Measurements from ENCODE around the gene PCYT1A.

The PCYT1A gene

DNA sequence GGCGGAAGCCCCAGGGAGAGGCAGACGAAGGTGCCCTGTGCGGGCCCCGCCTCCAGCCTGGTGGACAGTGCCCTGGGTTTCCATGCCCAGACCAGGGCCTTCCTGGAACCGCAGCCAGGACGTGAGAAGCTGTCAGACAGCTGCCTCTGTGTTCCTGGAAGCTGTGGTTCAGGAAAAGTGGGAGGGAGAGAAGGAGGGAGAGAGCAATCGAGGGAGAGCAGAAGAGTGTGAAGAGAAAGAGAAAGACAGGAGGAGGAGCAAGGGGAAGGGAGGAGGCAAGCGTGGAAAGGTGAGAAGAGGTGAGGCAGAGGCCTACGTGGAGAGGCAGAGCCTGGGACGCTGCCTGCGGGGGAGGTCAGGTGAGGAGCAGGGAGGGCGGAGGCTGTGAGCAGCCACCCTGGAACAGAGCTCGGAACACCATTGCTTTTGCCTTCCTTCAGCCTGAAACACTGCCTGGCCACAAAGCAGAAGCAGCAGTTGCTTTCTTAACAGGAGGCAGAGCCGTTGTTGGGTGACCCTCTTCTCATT is 94.9 kb downstream of the PCYT1A start:
- Histone ChIP-seq H3K4me3 (ENCODE audit: low read length) (no peak overlapping the region), H3K9me3 (replicated peaks; ENCODE audit: insufficient read depth, low read length) (no peaks in the 10 kb centered on the region), H2AFZ (ENCODE audit: low read length) (0 out of 2 replicates have a peak overlapping the region, but pooled peaks have one; percentile 16)

GRCh38 chr3:196192036-196192523 is 95.4 kb downstream of the PCYT1A start:
- Histone ChIP-seq H3K36me3 (replicated peaks; ENCODE audit: insufficient read depth, low read length) (no peaks in the 10 kb centered on the region), H3K4me1 (ENCODE audit: low read length) (no peaks in the 10 kb centered on the region), H3K4me2 (ENCODE audit: low read depth, low read length) (no peak overlapping the region), H3F3A (ENCODE audit: insufficient read depth, low read length) (no peaks in the 10 kb centered on the region), H3K4me3 (ENCODE audit: low read length) (no peak overlapping the region), H3K9ac (ENCODE audit: low read length) (no peak overlapping the region), H3K27ac (ENCODE audit: low read length) (no peak overlapping the region), H3K9me3 (replicated peaks; ENCODE audit: insufficient read depth, low read length) (no peaks in the 10 kb centered on the region), H3K27me3 (replicated peaks; ENCODE audit: insufficient read depth, low read length) (no peaks in the 10 kb centered on the region), H3K9me2 (replicated peaks; ENCODE audit: insufficient read depth, low read length) (no peaks in the 10 kb centered on the region), H2AFZ (ENCODE audit: low read length) (0 out of 2 replicates have a peak overlapping the region, but pooled peaks have one; percentile 16), H3K79me2 (ENCODE audit: low read length) (no peaks in the 10 kb centered on the region), H4K20me1 (ENCODE audit: insufficient read depth, low read length) (no peaks in the 10 kb centered on the region)
- TF ChIP-seq EZH2phosphoT487 (IDR thresholded peaks at IDR 0.05; ENCODE audit: low read length) (no peak), CTCF (IDR thresholded peaks at IDR 0.05; ENCODE audit: low read length) (no peak), EZH2 (optimal IDR thresholded peaks at IDR 0.05; ENCODE audit: low read depth, low read length) (no peak)
- no peak for DNase-seq

More for the DNA sequence above, 94.9 kb downstream of the PCYT1A start:
- Histone ChIP-seq H3F3A (ENCODE audit: insufficient read depth, low read length) (no peaks in the 10 kb centered on the region), H3K27me3 (replicated peaks; ENCODE audit: insufficient read depth, low read length) (no peaks in the 10 kb centered on the region), H4K20me1 (ENCODE audit: insufficient read depth, low read length) (no peaks in the 10 kb centered on the region), H3K79me2 (ENCODE audit: low read length) (no peaks in the 10 kb centered on the region), H3K27ac (ENCODE audit: low read length) (no peak overlapping the region), H3K9me2 (replicated peaks; ENCODE audit: insufficient read depth, low read length) (no peaks in the 10 kb centered on the region), H3K36me3 (replicated peaks; ENCODE audit: insufficient read depth, low read length) (no peaks in the 10 kb centered on the region), H3K4me1 (ENCODE audit: low read length) (no peaks in the 10 kb centered on the region), H3K4me2 (ENCODE audit: low read depth, low read length) (no peak overlapping the region), H3K9ac (ENCODE audit: low read length) (no peak overlapping the region)
- DNase-seq, result no peak
- TF ChIP-seq EZH2 (optimal IDR thresholded peaks at IDR 0.05; ENCODE audit: low read depth, low read length) (no peak), EZH2phosphoT487 (IDR thresholded peaks at IDR 0.05; ENCODE audit: low read length) (no peak), CTCF (IDR thresholded peaks at IDR 0.05; ENCODE audit: low read length) (no peak)

DNA sequence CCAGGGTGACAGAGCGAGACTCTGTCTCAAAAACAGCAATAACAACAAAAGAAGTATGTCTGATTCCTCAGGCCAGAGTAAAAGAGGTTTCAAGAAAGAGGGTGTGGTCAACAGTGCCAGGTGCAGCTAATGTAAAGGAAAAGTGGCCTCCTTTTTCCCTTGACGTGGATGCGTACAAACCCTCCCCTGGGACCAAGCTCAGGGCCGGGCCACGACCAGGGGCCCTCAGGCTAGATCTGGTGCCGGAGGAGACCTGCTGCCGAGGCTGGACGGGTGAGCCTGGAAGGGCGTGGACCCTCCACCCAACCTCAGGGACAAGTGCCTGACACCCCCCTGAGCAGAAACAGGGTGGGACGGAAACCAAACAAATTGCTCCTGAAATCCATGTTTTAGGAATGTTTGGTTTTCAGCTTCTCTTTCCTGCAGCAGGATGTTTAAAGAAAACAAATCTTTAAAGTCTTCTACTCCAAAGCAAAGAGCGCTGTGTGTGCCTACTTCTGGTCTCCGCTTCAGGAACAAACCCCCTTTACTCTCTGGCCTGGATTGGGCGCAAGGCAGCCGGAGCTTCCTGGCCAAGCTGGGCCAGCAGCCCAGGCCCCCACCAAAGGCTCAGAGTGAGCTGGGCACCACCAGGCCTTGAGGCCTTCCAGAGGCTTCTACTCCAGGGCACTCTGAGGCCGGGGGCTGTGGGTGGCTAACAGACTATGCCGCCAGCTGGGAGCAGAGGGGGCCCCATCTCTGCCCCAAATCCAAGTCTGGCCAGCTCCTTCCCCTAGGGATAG is 97.8 kb downstream of the PCYT1A start:
- Histone ChIP-seq H3K9me3 (replicated peaks; ENCODE audit: insufficient read depth, low read length) (no peaks in the 10 kb centered on the region), H3K79me2 (ENCODE audit: low read length) (no peaks in the 10 kb centered on the region), H3F3A (ENCODE audit: insufficient read depth, low read length) (no peaks in the 10 kb centered on the region), H3K9me2 (replicated peaks; ENCODE audit: insufficient read depth, low read length) (no peaks in the 10 kb centered on the region), H3K4me3 (ENCODE audit: low read length) (no peak overlapping the region), H3K27ac (ENCODE audit: low read length) (no peak overlapping the region), H4K20me1 (ENCODE audit: insufficient read depth, low read length) (no peaks in the 10 kb centered on the region), H3K4me2 (ENCODE audit: low read depth, low read length) (no peak overlapping the region), H3K4me1 (ENCODE audit: low read length) (peaks cover 8% of the 10 kb centered on the region), H3K36me3 (replicated peaks; ENCODE audit: insufficient read depth, low read length) (no peaks in the 10 kb centered on the region), H3K9ac (ENCODE audit: low read length) (no peak overlapping the region), H2AFZ (ENCODE audit: low read length) (no peak overlapping the region), H3K27me3 (replicated peaks; ENCODE audit: insufficient read depth, low read length) (no peaks in the 10 kb centered on the region)
- no peak for DNase-seq
- no peak for TF ChIP-seq CTCF (IDR thresholded peaks at IDR 0.05; ENCODE audit: low read length)
- no peak for TF ChIP-seq EZH2 (optimal IDR thresholded peaks at IDR 0.05; ENCODE audit: low read depth, low read length)
- TF ChIP-seq EZH2phosphoT487 (IDR thresholded peaks at IDR 0.05; ENCODE audit: low read length), result no peak

Measured in MM.1S (cell line).